SU-DHL-6 (cell line): ENCODE results near the gene CMTM8.

ENCODE experiments used
- H2AFZ ChIP-seq: fragments of 200-600 bp; sonication (generic); 2 replicates; pipeline ENCODE4 v1.6.1; 2014; ENCODE audit warnings: low read depth, mild to moderate bottlenecking, moderate library complexity, mixed read lengths, antibody characterized with exemption, low read length; ENCODE audit not compliant: severe bottlenecking
- H3F3A ChIP-seq: fragments of 200-600 bp; shearing (Covaris generic); 2 replicates; pipeline ENCODE4 v1.6.0; 2016; ENCODE audit warnings: antibody characterized with exemption, mild to moderate bottlenecking; ENCODE audit not compliant: insufficient read depth
- H3K27ac ChIP-seq: fragments of 200-600 bp; sonication (generic); 2 replicates; pipeline ENCODE4 v1.5.1; 2016; ENCODE audit warnings: low read depth, mild to moderate bottlenecking, low read length, moderate library complexity, mixed read lengths
- H3K27me3 ChIP-seq: fragments of 200-600 bp; sonication (generic), shearing (Covaris generic); 2 replicates; pipeline ENCODE4 v1.6.0; 2014; ENCODE audit warnings: mild to moderate bottlenecking, low read length
- H3K36me3 ChIP-seq: fragments of 200-600 bp; sonication (generic); 2 replicates; pipeline ENCODE4 v1.6.1; 2014; ENCODE audit warnings: mild to moderate bottlenecking, low read length, mixed read lengths
- H3K4me2 ChIP-seq: fragments of 300-600, 200-600 bp; shearing (Covaris generic), sonication (generic); 2 replicates; pipeline ENCODE4 v1.6.0; 2014; ENCODE audit warnings: low read length, low read depth, mild to moderate bottlenecking; ENCODE audit not compliant: poor library complexity, severe bottlenecking
- H3K4me3 ChIP-seq: fragments of 200-600 bp; sonication (generic); 2 replicates; pipeline ENCODE4 v1.5.1; 2014; ENCODE audit warnings: antibody characterized with exemption, low read length, mild to moderate bottlenecking, mixed read lengths; ENCODE audit not compliant: insufficient read depth, poor library complexity, severe bottlenecking
- H3K79me2 ChIP-seq: fragments of 200-600 bp; sonication (generic); 2 replicates; pipeline ENCODE4 v1.6.1; 2014; ENCODE audit warnings: mild to moderate bottlenecking, low read length, moderate library complexity; ENCODE audit not compliant: insufficient read depth
- H3K9ac ChIP-seq: fragments of 200-600 bp; sonication (generic); 2 replicates; pipeline ENCODE4 v1.7.0; 2014; ENCODE audit warnings: mild to moderate bottlenecking, low read length
- H3K9me2 ChIP-seq: fragments of 200-600 bp; sonication (generic); replicated peaks from 2 replicates; pipeline ENCODE4 v1.6.1; 2014; ENCODE audit warnings: low read length; ENCODE audit not compliant: insufficient read depth
- H3K9me3 ChIP-seq: fragments of 200-600 bp; sonication (generic); 2 replicates; pipeline ENCODE4 v1.6.1; 2014; ENCODE audit warnings: low read length, mixed read lengths; ENCODE audit not compliant: insufficient read depth
- H4K20me1 ChIP-seq: fragments of 200-600 bp; sonication (generic); 2 replicates; pipeline ENCODE4 v1.6.1; 2014; ENCODE audit warnings: low read depth, mild to moderate bottlenecking, antibody characterized with exemption, low read length, moderate library complexity, mixed read lengths
- EZH2phosphoT487 ChIP-seq: fragments of 200-600 bp; sonication (generic), shearing (Covaris generic); conservative IDR thresholded peaks from 2 replicates; pipeline ENCODE4 v1.6.1; 2018; ENCODE audit warnings: mild to moderate bottlenecking, antibody characterized with exemption, low read length, moderate library complexity, mixed read lengths
- TF ChIP-seq, protein P1 (sequence below): fragments of 200-600 bp; sonication (generic); IDR thresholded peaks from one replicate; pipeline ENCODE4 v1.5.1; 2017; ENCODE audit warnings: antibody characterized with exemption, mild to moderate bottlenecking, low read length, moderate library complexity; ENCODE audit not compliant: insufficient read depth, poor library complexity, severe bottlenecking

CMTM8 gene

DNA sequence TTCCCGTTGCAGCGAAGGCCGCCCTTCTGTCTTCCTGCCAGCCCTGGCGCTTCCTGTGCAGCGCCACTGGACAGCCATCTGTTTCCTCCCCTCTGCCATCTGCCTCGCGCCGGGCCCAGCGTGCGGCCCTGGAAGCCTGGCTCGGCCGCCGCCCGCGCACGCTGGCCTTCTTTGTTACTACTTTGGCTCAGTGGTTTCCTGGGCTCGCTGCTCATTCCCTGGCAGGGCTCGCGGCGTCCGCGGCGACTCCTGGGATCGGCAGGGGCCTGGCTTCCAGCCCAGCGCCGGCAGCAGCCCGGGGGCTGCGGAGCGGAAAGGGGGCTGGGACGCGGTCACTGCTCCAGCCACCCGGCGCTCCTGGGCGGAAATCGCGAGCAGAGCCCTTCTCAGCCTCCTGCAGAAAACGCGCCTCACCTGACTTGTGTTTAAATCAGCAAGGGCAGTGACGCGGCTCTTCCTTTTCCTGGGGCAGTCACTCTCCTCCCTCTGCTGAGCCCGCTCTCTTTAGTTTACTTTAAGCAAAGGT lies 163.1 kb downstream of the CMTM8 start:
- Histone ChIP-seq H3K27ac (no peak overlapping the region), H3K36me3 (no peaks in the 10 kb centered on the region), H3K4me2 (peak overlapping the region; percentile 45), H3K9me3 (no peaks in the 10 kb centered on the region), H3F3A (no peaks in the 10 kb centered on the region), H4K20me1 (no peaks in the 10 kb centered on the region), H3K9ac (peak overlapping the region; percentile 19; the same call in 1 of the 2 replicates), H2AFZ (peak overlapping the region; percentile 94), H3K27me3 (no peaks in the 10 kb centered on the region), H3K9me2 (no peaks in the 10 kb centered on the region), H3K79me2 (no peaks in the 10 kb centered on the region), H3K4me3 (peak overlapping the region; percentile 9)
- TF ChIP-seq, protein P1, sequence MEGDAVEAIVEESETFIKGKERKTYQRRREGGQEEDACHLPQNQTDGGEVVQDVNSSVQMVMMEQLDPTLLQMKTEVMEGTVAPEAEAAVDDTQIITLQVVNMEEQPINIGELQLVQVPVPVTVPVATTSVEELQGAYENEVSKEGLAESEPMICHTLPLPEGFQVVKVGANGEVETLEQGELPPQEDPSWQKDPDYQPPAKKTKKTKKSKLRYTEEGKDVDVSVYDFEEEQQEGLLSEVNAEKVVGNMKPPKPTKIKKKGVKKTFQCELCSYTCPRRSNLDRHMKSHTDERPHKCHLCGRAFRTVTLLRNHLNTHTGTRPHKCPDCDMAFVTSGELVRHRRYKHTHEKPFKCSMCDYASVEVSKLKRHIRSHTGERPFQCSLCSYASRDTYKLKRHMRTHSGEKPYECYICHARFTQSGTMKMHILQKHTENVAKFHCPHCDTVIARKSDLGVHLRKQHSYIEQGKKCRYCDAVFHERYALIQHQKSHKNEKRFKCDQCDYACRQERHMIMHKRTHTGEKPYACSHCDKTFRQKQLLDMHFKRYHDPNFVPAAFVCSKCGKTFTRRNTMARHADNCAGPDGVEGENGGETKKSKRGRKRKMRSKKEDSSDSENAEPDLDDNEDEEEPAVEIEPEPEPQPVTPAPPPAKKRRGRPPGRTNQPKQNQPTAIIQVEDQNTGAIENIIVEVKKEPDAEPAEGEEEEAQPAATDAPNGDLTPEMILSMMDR: no peak
- TF ChIP-seq EZH2phosphoT487: no peak

DNA sequence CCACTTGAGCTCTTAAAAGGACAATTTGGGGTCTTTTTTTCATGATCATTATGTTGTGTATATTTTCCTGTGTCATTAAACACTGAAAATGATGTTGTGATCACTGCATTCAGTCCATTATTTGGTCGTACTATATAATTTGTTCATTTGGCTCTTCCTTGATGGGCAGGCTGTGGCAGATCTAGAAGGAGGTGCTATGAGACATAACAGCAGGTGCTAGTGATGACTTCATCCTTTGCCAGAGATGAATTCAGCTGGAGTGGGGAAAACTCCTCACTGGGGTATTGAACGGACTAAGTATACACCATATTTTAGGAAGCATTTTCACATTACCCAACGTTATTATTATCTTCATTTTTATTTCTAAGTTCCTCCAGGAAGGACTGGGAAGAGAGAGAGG lies 165.2 kb downstream of the CMTM8 start:
- no peaks in the 10 kb centered on the region for H4K20me1 ChIP-seq
- no peak overlapping the region for H2AFZ ChIP-seq
- H3K4me2 ChIP-seq: no peak overlapping the region
- H3K9me3 ChIP-seq: no peaks in the 10 kb centered on the region
- H3K9ac ChIP-seq: no peak overlapping the region
- no peaks in the 10 kb centered on the region for H3K79me2 ChIP-seq
- H3K4me3 ChIP-seq: no peak overlapping the region
- H3F3A ChIP-seq: no peaks in the 10 kb centered on the region
- TF ChIP-seq EZH2phosphoT487: no peak
- TF ChIP-seq, protein P1: no peak
- H3K27ac ChIP-seq: no peak overlapping the region
- no peaks in the 10 kb centered on the region for H3K9me2 ChIP-seq
- H3K36me3 ChIP-seq: no peaks in the 10 kb centered on the region
- H3K27me3 ChIP-seq: no peaks in the 10 kb centered on the region

DNA sequence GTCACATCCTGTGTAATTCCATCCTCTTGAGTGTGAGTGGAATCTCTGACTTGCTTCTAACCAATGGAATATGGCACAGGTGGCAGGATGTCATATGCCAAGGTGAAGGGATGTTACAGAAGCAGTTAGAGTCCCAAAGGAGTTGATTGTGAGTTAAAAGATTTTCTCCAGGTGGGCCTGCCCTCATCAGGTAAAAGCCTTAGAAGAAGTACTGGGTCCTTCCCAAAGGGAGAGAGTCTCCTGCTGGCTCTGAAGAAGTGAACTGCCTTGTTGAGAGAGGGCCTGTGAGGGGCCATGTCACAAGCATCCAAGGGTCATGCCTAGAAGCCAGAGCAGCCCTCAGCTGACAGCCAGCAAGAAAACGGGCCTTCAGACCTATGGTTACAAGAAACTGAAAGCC lies 166.2 kb downstream of the CMTM8 start:
- no peak for TF ChIP-seq EZH2phosphoT487
- TF ChIP-seq, protein P1: no peak
- Histone ChIP-seq H2AFZ (no peak overlapping the region), H3K9ac (no peak overlapping the region), H4K20me1 (no peaks in the 10 kb centered on the region), H3K27me3 (no peaks in the 10 kb centered on the region), H3F3A (no peaks in the 10 kb centered on the region), H3K79me2 (no peaks in the 10 kb centered on the region), H3K27ac (no peak overlapping the region), H3K36me3 (no peaks in the 10 kb centered on the region), H3K4me2 (no peak overlapping the region), H3K9me3 (no peaks in the 10 kb centered on the region), H3K9me2 (no peaks in the 10 kb centered on the region), H3K4me3 (no peak overlapping the region)
